ENCODE measurements around the gene DAPL1. TPM values are rescaled to one million over a fixed set of nuclear protein-coding genes. Genes with fewer than 3 reads are reported as not detected.

Gene DAPL1
- total RNA-seq, 2 donors from 2014 or later: 8.6 to 9.9 TPM

GRCh38 chr2:158756331-158756730 lies 38.8 kb upstream of the DAPL1 start:
- TF ChIP-seq POLR2A (IDR thresholded peaks at IDR 0.05) (no peak), CTCF (IDR thresholded peaks at IDR 0.05) (no peak)
- 82 to 84% methylated on average over 8 of the region's 8 CpGs for WGBS, 2 donors
- DNase-seq (no peak), ATAC-seq (no peak)
- Histone ChIP-seq H3K4me1 (peaks cover 13% of the 10 kb centered on the region), H3K4me3 (no peak overlapping the region), H3K27ac (no peak overlapping the region), H3K36me3 (replicated peaks in 1 of 2; ENCODE audit: insufficient read depth in 1 of 2, low read depth in 2 of 2) (no peaks in the 10 kb centered on the region), H3K9me3 (no peaks in the 10 kb centered on the region), H3K27me3 (no peaks in the 10 kb centered on the region)
- intact Hi-C loops (cut with DNase I): no loop called here

GRCh38 chr2:158756976-158757375 lies 38.1 kb upstream of the DAPL1 start:
- Histone ChIP-seq H3K9me3 (no peaks in the 10 kb centered on the region), H3K27ac (no peak overlapping the region), H3K27me3 (no peaks in the 10 kb centered on the region), H3K4me3 (no peak overlapping the region), H3K4me1 (peaks cover 13% of the 10 kb centered on the region), H3K36me3 (replicated peaks in 1 of 2; ENCODE audit: insufficient read depth in 1 of 2, low read depth in 2 of 2) (no peaks in the 10 kb centered on the region)
- TF ChIP-seq POLR2A (IDR thresholded peaks at IDR 0.05): no peak
- no peak for TF ChIP-seq CTCF (IDR thresholded peaks at IDR 0.05)
- no peak for DNase-seq
- intact Hi-C loops (cut with DNase I): no loop called here
- no peak for ATAC-seq
- 86 to 89% methylated on average over 10 of the region's 10 CpGs for WGBS, 2 donors

GRCh38 chr2:158760887-158761286 lies 34.2 kb upstream of the DAPL1 start:
- H3K27me3 ChIP-seq: no peaks in the 10 kb centered on the region
- no peak for ATAC-seq
- H3K9me3 ChIP-seq: no peaks in the 10 kb centered on the region
- no peak for DNase-seq
- H3K4me1 ChIP-seq: no peaks in the 10 kb centered on the region
- intact Hi-C loops (cut with DNase I): no loop called here
- no peak overlapping the region for H3K27ac ChIP-seq
- TF ChIP-seq POLR2A (IDR thresholded peaks at IDR 0.05) (no peak), CTCF (IDR thresholded peaks at IDR 0.05) (no peak)
- no peak overlapping the region for H3K4me3 ChIP-seq
- H3K36me3 ChIP-seq (replicated peaks in 1 of 2; ENCODE audit: insufficient read depth in 1 of 2, low read depth in 2 of 2): no peaks in the 10 kb centered on the region
- WGBS, 2 donors: 24 to 38% methylated on average over 1 of the region's 1 CpG

GRCh38 chr2:158761621-158762020 lies 33.5 kb upstream of the DAPL1 start:
- WGBS, 2 donors: 78 to 79% methylated on average over 4 of the region's 4 CpGs
- Histone ChIP-seq H3K9me3 (no peaks in the 10 kb centered on the region), H3K4me3 (no peak overlapping the region), H3K27me3 (no peaks in the 10 kb centered on the region), H3K4me1 (no peaks in the 10 kb centered on the region), H3K36me3 (replicated peaks in 1 of 2; ENCODE audit: insufficient read depth in 1 of 2, low read depth in 2 of 2) (no peaks in the 10 kb centered on the region), H3K27ac (no peak overlapping the region)
- ATAC-seq (no peak), DNase-seq (no peak)
- intact Hi-C loops (cut with DNase I): no loop called here
- TF ChIP-seq CTCF (IDR thresholded peaks at IDR 0.05): no peak
- TF ChIP-seq POLR2A (IDR thresholded peaks at IDR 0.05): no peak

- H3K4me1 ChIP-seq: no peaks in the 10 kb centered on the region
- no peaks in the 10 kb centered on the region for H3K36me3 ChIP-seq (replicated peaks in 1 of 2; ENCODE audit: insufficient read depth in 1 of 2, low read depth in 2 of 2)
- H3K27me3 ChIP-seq: no peaks in the 10 kb centered on the region
- DNase-seq (no peak), ATAC-seq (no peak)
- no peak overlapping the region for H3K4me3 ChIP-seq
- no peak overlapping the region for H3K27ac ChIP-seq
- WGBS, 2 donors: 77 to 85% methylated on average over 3 of the region's 3 CpGs
- no peaks in the 10 kb centered on the region for H3K9me3 ChIP-seq
- intact Hi-C loops (cut with DNase I): no loop called here
- no peak for TF ChIP-seq CTCF (IDR thresholded peaks at IDR 0.05)
- no peak for TF ChIP-seq POLR2A (IDR thresholded peaks at IDR 0.05)
These were observed 32.8 kb upstream of the DAPL1 start for GRCh38 chr2:158762336-158762735.

Measured in body of pancreas (tissue), 4 donors.